Kidney epithelial cell (primary cell): ENCODE results near the gene CEND1. TPM values are rescaled to one million over a fixed set of nuclear protein-coding genes. Genes with fewer than 3 reads are reported as not detected.

Experiments used
- DNase-seq: peaks from one replicate; pipeline ENCODE4 v3.0.0-alpha.2; 2010; ENCODE audit warnings: low read depth
- H3K27me3 ChIP-seq: 2 replicates; pipeline ENCODE4 v1.6.0; 2011; ENCODE audit warnings: low read length; ENCODE audit not compliant: control insufficient read depth, insufficient read depth
- H3K36me3 ChIP-seq: 2 replicates; pipeline ENCODE4 v1.5.1; 2011; ENCODE audit warnings: low read length; ENCODE audit not compliant: control insufficient read depth, insufficient read depth
- H3K4me3 ChIP-seq: 2 replicates; pipeline ENCODE4 v1.5.1; 2011; ENCODE audit warnings: low read depth, mild to moderate bottlenecking, control low read depth, low read length
- CTCF ChIP-seq: IDR thresholded peaks from 2 replicates; pipeline ENCODE4 v1.5.1; 2011; ENCODE audit warnings: mild to moderate bottlenecking, moderate library complexity, low read length, control low read depth, inconsistent platforms; ENCODE audit not compliant: insufficient read depth, poor library complexity, severe bottlenecking
- total RNA-seq: library from RNA; depleted of rRNA; stranded (reverse); fragments of >200 nt; gene quantifications from 2 replicates; pipeline ENCODE4 v1.2.3, GENCODE V29; 2015

The CEND1 gene
- total RNA-seq, 1 donor from 2014 or later: 0.25 TPM

GRCh38 chr11:769887-770641 lies 19.8 kb downstream of the CEND1 start:
- H3K36me3 ChIP-seq: peaks cover 4% of the 10 kb centered on the region
- no peak for TF ChIP-seq CTCF
- H3K4me3 ChIP-seq: no peak overlapping the region
- H3K27me3 ChIP-seq: no peaks in the 10 kb centered on the region
- no peak for DNase-seq

- DNase-seq: no peak
- H3K4me3 ChIP-seq: no peak overlapping the region
- peaks cover 8% of the 10 kb centered on the region for H3K36me3 ChIP-seq
- no peaks in the 10 kb centered on the region for H3K27me3 ChIP-seq
- TF ChIP-seq CTCF: no peak
These were observed 22.7 kb downstream of the CEND1 start for GRCh38 chr11:767238-767637.

- TF ChIP-seq CTCF: no peak
- no peaks in the 10 kb centered on the region for H3K27me3 ChIP-seq
- no peak overlapping the region for H3K4me3 ChIP-seq
- H3K36me3 ChIP-seq: peaks cover 8% of the 10 kb centered on the region
- DNase-seq: no peak
These were observed 23.0 kb downstream of the CEND1 start for GRCh38 chr11:766936-767210.

- Histone ChIP-seq H3K27me3 (no peaks in the 10 kb centered on the region), H3K4me3 (no peak overlapping the region), H3K36me3 (peaks cover 8% of the 10 kb centered on the region)
- no peak for TF ChIP-seq CTCF
- no peak for DNase-seq
These were observed 23.6 kb downstream of the CEND1 start for GRCh38 chr11:766106-766935.

- no peaks in the 10 kb centered on the region for H3K27me3 ChIP-seq
- H3K4me3 ChIP-seq: no peak overlapping the region
- peaks cover 8% of the 10 kb centered on the region for H3K36me3 ChIP-seq
- no peak for TF ChIP-seq CTCF
- DNase-seq: no peak
These were observed 24.1 kb downstream of the CEND1 start for GRCh38 chr11:765802-766091.
